Measurements from ENCODE around the gene NOX3.

The NOX3 gene

DNA sequence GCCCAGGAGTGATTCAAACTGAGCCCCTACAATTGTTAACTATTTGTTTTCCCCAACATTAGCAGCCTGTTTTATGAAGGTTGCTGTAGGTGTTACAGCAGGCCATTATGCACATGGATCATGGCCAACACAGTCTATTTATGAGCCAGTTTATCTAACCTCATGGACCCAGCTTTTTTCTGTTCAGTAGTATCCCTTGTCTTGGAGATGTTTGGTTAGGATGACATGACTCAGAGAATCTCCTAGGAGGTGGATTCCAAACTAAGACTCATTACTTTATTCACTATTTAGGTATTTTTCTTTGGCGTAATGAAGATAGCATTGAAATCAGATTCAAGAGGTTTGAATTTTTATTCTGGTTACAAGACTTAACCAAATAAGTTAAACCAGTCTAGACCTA is 78.6 kb downstream of the NOX3 start:
- Histone ChIP-seq H3K27ac (replicated peaks) (no peak overlapping the region), H3K4me3 (replicated peaks; ENCODE audit: insufficient read depth, low read length) (no peak overlapping the region), H3K27me3 (ENCODE audit: insufficient read depth, poor library complexity, severe bottlenecking) (no peaks in the 10 kb centered on the region)
- no peak for DNase-seq (ENCODE audit: low read depth in 1 of 2, low spot score in 1 of 2)
- TF ChIP-seq SPI1 (IDR thresholded peaks at IDR 0.05; ENCODE audit: borderline replicate concordance, low read depth) (no peak), POLR2AphosphoS5 (IDR thresholded peaks at IDR 0.05; ENCODE audit: low read depth) (no peak), GABPA (IDR thresholded peaks at IDR 0.05; ENCODE audit: low read depth) (no peak), CTCF (IDR thresholded peaks at IDR 0.05; ENCODE audit: insufficient read depth, low read length) (no peak)
- TF ChIP-seq, protein P1, sequence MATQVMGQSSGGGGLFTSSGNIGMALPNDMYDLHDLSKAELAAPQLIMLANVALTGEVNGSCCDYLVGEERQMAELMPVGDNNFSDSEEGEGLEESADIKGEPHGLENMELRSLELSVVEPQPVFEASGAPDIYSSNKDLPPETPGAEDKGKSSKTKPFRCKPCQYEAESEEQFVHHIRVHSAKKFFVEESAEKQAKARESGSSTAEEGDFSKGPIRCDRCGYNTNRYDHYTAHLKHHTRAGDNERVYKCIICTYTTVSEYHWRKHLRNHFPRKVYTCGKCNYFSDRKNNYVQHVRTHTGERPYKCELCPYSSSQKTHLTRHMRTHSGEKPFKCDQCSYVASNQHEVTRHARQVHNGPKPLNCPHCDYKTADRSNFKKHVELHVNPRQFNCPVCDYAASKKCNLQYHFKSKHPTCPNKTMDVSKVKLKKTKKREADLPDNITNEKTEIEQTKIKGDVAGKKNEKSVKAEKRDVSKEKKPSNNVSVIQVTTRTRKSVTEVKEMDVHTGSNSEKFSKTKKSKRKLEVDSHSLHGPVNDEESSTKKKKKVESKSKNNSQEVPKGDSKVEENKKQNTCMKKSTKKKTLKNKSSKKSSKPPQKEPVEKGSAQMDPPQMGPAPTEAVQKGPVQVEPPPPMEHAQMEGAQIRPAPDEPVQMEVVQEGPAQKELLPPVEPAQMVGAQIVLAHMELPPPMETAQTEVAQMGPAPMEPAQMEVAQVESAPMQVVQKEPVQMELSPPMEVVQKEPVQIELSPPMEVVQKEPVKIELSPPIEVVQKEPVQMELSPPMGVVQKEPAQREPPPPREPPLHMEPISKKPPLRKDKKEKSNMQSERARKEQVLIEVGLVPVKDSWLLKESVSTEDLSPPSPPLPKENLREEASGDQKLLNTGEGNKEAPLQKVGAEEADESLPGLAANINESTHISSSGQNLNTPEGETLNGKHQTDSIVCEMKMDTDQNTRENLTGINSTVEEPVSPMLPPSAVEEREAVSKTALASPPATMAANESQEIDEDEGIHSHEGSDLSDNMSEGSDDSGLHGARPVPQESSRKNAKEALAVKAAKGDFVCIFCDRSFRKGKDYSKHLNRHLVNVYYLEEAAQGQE (IDR thresholded peaks at IDR 0.05; ENCODE audit: insufficient replicate concordance, low read depth), result no peak

DNA sequence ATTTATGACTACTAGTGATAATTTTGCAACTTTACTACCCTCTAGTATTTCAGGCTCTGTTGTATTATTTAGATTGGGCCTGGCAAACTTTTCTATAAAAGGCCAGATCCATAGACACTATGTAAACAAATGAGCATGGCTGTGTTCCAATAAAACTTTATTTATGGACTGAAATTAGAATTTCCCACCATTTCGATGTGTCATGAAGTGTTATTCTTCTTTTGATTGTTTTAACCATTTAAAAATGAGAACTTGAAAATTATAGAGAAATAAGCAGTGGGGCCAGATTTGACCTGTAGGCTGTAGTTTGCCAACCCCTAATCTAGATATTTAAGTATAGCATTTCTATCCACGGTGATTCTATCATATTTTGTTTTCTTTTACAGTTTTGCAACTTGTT is 79.8 kb downstream of the NOX3 start:
- no peak for TF ChIP-seq SPI1 (IDR thresholded peaks at IDR 0.05; ENCODE audit: borderline replicate concordance, low read depth)
- no peak for TF ChIP-seq GABPA (IDR thresholded peaks at IDR 0.05; ENCODE audit: low read depth)
- TF ChIP-seq, protein P1 (IDR thresholded peaks at IDR 0.05; ENCODE audit: insufficient replicate concordance, low read depth), result no peak
- TF ChIP-seq CTCF (IDR thresholded peaks at IDR 0.05; ENCODE audit: insufficient read depth, low read length), result no peak
- TF ChIP-seq POLR2AphosphoS5 (IDR thresholded peaks at IDR 0.05; ENCODE audit: low read depth), result no peak
- Histone ChIP-seq H3K4me3 (replicated peaks; ENCODE audit: insufficient read depth, low read length) (no peak overlapping the region), H3K27ac (replicated peaks) (no peak overlapping the region), H3K27me3 (ENCODE audit: insufficient read depth, poor library complexity, severe bottlenecking) (no peaks in the 10 kb centered on the region)
- no peak for DNase-seq (ENCODE audit: low read depth in 1 of 2, low spot score in 1 of 2)

- no peak for DNase-seq (ENCODE audit: low read depth in 1 of 2, low spot score in 1 of 2)
- H3K27ac ChIP-seq (replicated peaks), result no peak overlapping the region
- TF ChIP-seq SPI1 (IDR thresholded peaks at IDR 0.05; ENCODE audit: borderline replicate concordance, low read depth) (no peak), POLR2AphosphoS5 (IDR thresholded peaks at IDR 0.05; ENCODE audit: low read depth) (no peak), GABPA (IDR thresholded peaks at IDR 0.05; ENCODE audit: low read depth) (no peak), CTCF (IDR thresholded peaks at IDR 0.05; ENCODE audit: insufficient read depth, low read length) (no peak)
- TF ChIP-seq, protein P1 (IDR thresholded peaks at IDR 0.05; ENCODE audit: insufficient replicate concordance, low read depth), result no peak
- no peak overlapping the region for H3K4me3 ChIP-seq (replicated peaks; ENCODE audit: insufficient read depth, low read length)
- no peaks in the 10 kb centered on the region for H3K27me3 ChIP-seq (ENCODE audit: insufficient read depth, poor library complexity, severe bottlenecking)
These were observed 81.0 kb downstream of the NOX3 start for GRCh38 chr6:155374681-155375080.
